Mesothelial cell of epicardium (in vitro differentiated cells): ENCODE results near the gene DMWD. TPM values are rescaled to one million over a fixed set of nuclear protein-coding genes. Genes with fewer than 3 reads are reported as not detected.

Experiments used
- DNase-seq, 2 experiments: peaks; one replicate each; pipeline ENCODE4 v3.0.0; 2021; ENCODE audit warnings: low spot score in 2 of 2; ENCODE audit not compliant: unreplicated experiment in 2 of 2
- H3K27ac Mint-ChIP-seq: 2 replicates; pipeline ENCODE4 v1.8.0; 2021; ENCODE audit warnings: mixed read lengths
- H3K27me3 Mint-ChIP-seq: 2 replicates; pipeline ENCODE4 v1.8.0; 2021; ENCODE audit warnings: low read depth, mixed read lengths
- H3K36me3 Mint-ChIP-seq: 2 replicates; pipeline ENCODE4 v1.8.0; 2021; ENCODE audit warnings: mixed read lengths
- H3K4me1 Mint-ChIP-seq: 2 replicates; pipeline ENCODE4 v1.8.0; 2021; ENCODE audit warnings: mixed read lengths
- H3K4me3 Mint-ChIP-seq: 2 replicates; pipeline ENCODE4 v1.8.0; 2021; ENCODE audit warnings: mild to moderate bottlenecking, moderate library complexity, mixed read lengths
- H3K9me3 Mint-ChIP-seq: 2 replicates; pipeline ENCODE4 v1.8.0; 2021; ENCODE audit warnings: mixed read lengths
- CTCF ChIP-seq: fragments of 200-600 bp; sonication (generic); IDR thresholded peaks from one replicate; pipeline ENCODE4 v1.5.0; 2021; ENCODE audit warnings: antibody characterized with exemption; ENCODE audit not compliant: unreplicated experiment
- total RNA-seq: library from RNA; stranded (reverse); gene quantifications from 3 replicates; pipeline ENCODE4 v1.2.1, GENCODE V29; 2021

The DMWD gene
- total RNA-seq, 1 donor from 2014 or later = 120 TPM

GRCh38 chr19:45763691-45764294, 28.9 kb downstream of the DMWD start:
- Mint-ChIP-seq H3K4me1 (peaks cover 25% of the 10 kb centered on the region), H3K9me3 (no peaks in the 10 kb centered on the region), H3K36me3 (peaks cover 2% of the 10 kb centered on the region), H3K4me3 (no peak overlapping the region), H3K27ac (no peak overlapping the region), H3K27me3 (peaks cover 1% of the 10 kb centered on the region)
- TF ChIP-seq CTCF = no peak
- no peak for DNase-seq

GRCh38 chr19:45762870-45763631, 29.6 kb downstream of the DMWD start:
- no peak for DNase-seq
- H3K9me3 Mint-ChIP-seq = no peaks in the 10 kb centered on the region
- H3K4me1 Mint-ChIP-seq = peaks cover 25% of the 10 kb centered on the region
- H3K27me3 Mint-ChIP-seq = peaks cover 1% of the 10 kb centered on the region
- peaks cover 2% of the 10 kb centered on the region for H3K36me3 Mint-ChIP-seq
- no peak for TF ChIP-seq CTCF
- H3K27ac Mint-ChIP-seq = no peak overlapping the region
- no peak overlapping the region for H3K4me3 Mint-ChIP-seq

DNA sequence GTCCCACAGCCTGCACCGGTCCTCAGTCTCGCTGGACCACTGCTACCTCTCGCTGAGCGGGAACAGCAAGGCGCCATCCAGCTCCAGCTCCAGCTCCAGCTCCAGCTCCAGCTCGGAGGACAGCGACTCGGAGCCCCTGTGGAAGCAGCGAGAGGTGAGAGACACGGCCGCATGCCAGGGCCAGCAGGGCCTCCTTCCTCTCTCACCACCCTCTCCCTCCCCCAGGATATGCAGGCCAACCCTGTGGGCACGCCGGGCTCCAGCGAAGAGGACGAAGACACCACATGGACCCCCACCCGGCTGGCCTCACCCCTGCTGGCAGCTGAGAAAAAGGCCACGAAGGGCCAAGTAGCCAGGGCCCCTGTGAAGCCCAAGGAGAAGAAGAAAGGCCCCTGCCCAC, 30.9 kb downstream of the DMWD start:
- H3K4me1 Mint-ChIP-seq = peaks cover 19% of the 10 kb centered on the region
- DNase-seq = no peak
- H3K9me3 Mint-ChIP-seq = no peaks in the 10 kb centered on the region
- H3K36me3 Mint-ChIP-seq = peaks cover 2% of the 10 kb centered on the region
- TF ChIP-seq CTCF = no peak
- no peak overlapping the region for H3K4me3 Mint-ChIP-seq
- no peak overlapping the region for H3K27ac Mint-ChIP-seq
- peaks cover 1% of the 10 kb centered on the region for H3K27me3 Mint-ChIP-seq

- Mint-ChIP-seq H3K9me3 (no peaks in the 10 kb centered on the region), H3K27me3 (peaks cover 1% of the 10 kb centered on the region), H3K36me3 (no peaks in the 10 kb centered on the region), H3K4me3 (no peak overlapping the region), H3K4me1 (peaks cover under 1% of the 10 kb centered on the region), H3K27ac (no peak overlapping the region)
- TF ChIP-seq CTCF = no peak
- DNase-seq = no peak
Measured at GRCh38 chr19:45758921-45759320, 33.7 kb downstream of the DMWD start.

- peaks cover 1% of the 10 kb centered on the region for H3K27me3 Mint-ChIP-seq
- DNase-seq = no peak
- no peaks in the 10 kb centered on the region for H3K4me1 Mint-ChIP-seq
- no peaks in the 10 kb centered on the region for H3K9me3 Mint-ChIP-seq
- TF ChIP-seq CTCF = no peak
- H3K27ac Mint-ChIP-seq = no peak overlapping the region
- no peaks in the 10 kb centered on the region for H3K36me3 Mint-ChIP-seq
- H3K4me3 Mint-ChIP-seq = no peak overlapping the region
Measured at GRCh38 chr19:45757695-45758094, 35.0 kb downstream of the DMWD start.
